ENCODE results near the gene REM2.

- TF ChIP-seq POLR2A (IDR thresholded peaks at IDR 0.05; ENCODE audit: borderline replicate concordance, extremely low read depth, insufficient read depth, insufficient read length) = no peak
- TF ChIP-seq RAD21 (IDR thresholded peaks at IDR 0.05; ENCODE audit: low read depth) = no peak
- TF ChIP-seq, protein P1, sequence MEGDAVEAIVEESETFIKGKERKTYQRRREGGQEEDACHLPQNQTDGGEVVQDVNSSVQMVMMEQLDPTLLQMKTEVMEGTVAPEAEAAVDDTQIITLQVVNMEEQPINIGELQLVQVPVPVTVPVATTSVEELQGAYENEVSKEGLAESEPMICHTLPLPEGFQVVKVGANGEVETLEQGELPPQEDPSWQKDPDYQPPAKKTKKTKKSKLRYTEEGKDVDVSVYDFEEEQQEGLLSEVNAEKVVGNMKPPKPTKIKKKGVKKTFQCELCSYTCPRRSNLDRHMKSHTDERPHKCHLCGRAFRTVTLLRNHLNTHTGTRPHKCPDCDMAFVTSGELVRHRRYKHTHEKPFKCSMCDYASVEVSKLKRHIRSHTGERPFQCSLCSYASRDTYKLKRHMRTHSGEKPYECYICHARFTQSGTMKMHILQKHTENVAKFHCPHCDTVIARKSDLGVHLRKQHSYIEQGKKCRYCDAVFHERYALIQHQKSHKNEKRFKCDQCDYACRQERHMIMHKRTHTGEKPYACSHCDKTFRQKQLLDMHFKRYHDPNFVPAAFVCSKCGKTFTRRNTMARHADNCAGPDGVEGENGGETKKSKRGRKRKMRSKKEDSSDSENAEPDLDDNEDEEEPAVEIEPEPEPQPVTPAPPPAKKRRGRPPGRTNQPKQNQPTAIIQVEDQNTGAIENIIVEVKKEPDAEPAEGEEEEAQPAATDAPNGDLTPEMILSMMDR (IDR thresholded peaks at IDR 0.05 in 2 of 3, conservative IDR thresholded peaks at IDR 0.05 in 1 of 3; ENCODE audit: borderline replicate concordance in 1 of 3, insufficient read depth in 1 of 3, low read depth in 2 of 3, low read length in 2 of 3) = no peak
- TF ChIP-seq REST (IDR thresholded peaks at IDR 0.05; ENCODE audit: low read depth) = no peak
- TF ChIP-seq EZH2phosphoT487 (IDR thresholded peaks at IDR 0.05; ENCODE audit: borderline replicate concordance) = no peak
- no peak for TF ChIP-seq EGR1 (IDR thresholded peaks at IDR 0.05; ENCODE audit: low read depth)
- no peak for TF ChIP-seq EZH2 (IDR thresholded peaks at IDR 0.05)
Measured at GRCh38 chr14:22910916-22911315, 27.9 kb downstream of the REM2 start.

Data from HCT116 (cell line).